ENCODE results near the gene GMNN.

DNA sequence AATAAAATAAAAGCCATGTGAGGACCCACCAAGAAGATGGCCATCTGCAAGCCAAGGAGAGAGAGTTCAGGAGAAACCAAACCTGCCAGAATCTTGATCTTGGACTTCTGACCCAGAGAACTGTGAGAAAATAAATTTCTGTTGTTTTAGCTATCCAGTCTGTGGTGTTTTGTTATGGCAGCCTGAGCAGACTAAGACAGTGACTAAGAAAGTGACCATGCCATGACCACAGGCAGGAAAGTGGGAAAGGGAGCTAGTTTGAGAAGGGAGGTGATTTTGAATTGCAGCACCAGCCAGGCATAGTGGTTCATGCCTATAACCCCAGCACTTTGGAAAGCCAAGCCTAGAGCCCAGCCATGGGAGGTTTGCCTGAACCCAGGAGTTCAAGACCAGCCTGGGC is 33.9 kb upstream of the GMNN start:
- TF ChIP-seq GATA3 (IDR thresholded peaks at IDR 0.05; ENCODE audit: low read depth, low read length) (no peak), GATA2 (IDR thresholded peaks at IDR 0.05; ENCODE audit: low read depth, low read length) (no peak)

Measured in SH-SY5Y (cell line).